ENCODE data around the gene ARHGAP29. TPM values are rescaled to one million over a fixed set of nuclear protein-coding genes. Genes with fewer than 3 reads are reported as not detected.

The ARHGAP29 gene
- total and polyA plus RNA-seq, 10 of the 15 experiments (the other 5 are each of a cell fraction or from before 2014, with no cell fraction given) = under 0.01 to 0.43 (median 0.10) TPM; not detected in 4

GRCh38 chr1:94274561-94274960, 37.2 kb upstream of the ARHGAP29 start (continued):
- no peak for TF ChIP-seq FOS (IDR thresholded peaks at IDR 0.05; ENCODE audit: borderline replicate concordance, extremely low read depth, insufficient read length)
- no peak for TF ChIP-seq GABPA (IDR thresholded peaks at IDR 0.05; ENCODE audit: low read depth)
- TF ChIP-seq CHD1 (IDR thresholded peaks at IDR 0.05; ENCODE audit: low read depth, low read length) = no peak
- no peak for TF ChIP-seq ZNF384 (IDR thresholded peaks at IDR 0.05; ENCODE audit: borderline replicate concordance, low read depth, low read length)
- TF ChIP-seq NKRF (conservative IDR thresholded peaks at IDR 0.05) = no peak
- no peak for TF ChIP-seq PAX5 (IDR thresholded peaks at IDR 0.05; ENCODE audit: borderline replicate concordance, low read depth, low read length)

DNA sequence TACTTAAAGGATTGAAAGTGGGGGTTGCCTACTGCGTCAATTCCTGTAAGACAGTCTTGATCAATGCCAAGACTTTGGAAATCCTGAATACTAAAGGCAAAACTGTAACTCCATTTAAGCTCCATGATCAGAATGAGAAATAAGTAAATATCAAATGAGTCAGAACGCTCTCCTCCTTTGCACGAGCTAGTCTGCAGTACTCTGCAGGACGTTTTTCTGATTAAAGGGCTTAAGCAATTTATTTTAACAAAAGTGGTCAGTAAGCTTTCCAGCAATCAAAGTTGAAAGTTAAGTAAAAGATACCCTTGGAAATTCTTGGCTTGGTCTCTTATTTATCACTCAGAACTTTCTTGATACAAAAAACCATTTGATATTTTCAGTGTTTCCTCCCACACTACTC, 35.7 kb upstream of the ARHGAP29 start:
- CTCF ChIA-PET = no interaction called here
- Histone ChIP-seq H4K20me1 (ENCODE audit: control insufficient read depth, insufficient read depth) (no peaks in the 10 kb centered on the region), H3K27me3 (replicated peaks in 1 of 2; ENCODE audit: control insufficient read depth in 2 of 2, insufficient read depth in 2 of 2, low read length in 1 of 2) (peaks cover 0 to 2% of the 10 kb centered on the region in 2 experiments; a peak in 1 of 4 replicates), H3K79me2 (ENCODE audit: control insufficient read depth, insufficient read depth, low read length) (no peaks in the 10 kb centered on the region), H3K9me3 (replicated peaks; ENCODE audit: control insufficient read depth, insufficient read depth, low read length) (no peaks in the 10 kb centered on the region), H3K4me3 (no peak overlapping the region), H3K4me2 (ENCODE audit: control insufficient read depth, insufficient read depth) (no peak overlapping the region), H3K27ac (ENCODE audit: control insufficient read depth, insufficient read depth) (no peak overlapping the region), H3K36me3 (ENCODE audit: control insufficient read depth in 2 of 2, insufficient read depth in 2 of 2, low read length in 1 of 2) (no peaks in the 10 kb centered on the region), H3K4me1 (ENCODE audit: control insufficient read depth, insufficient read depth, low read length) (no peaks in the 10 kb centered on the region), H3K9ac (ENCODE audit: control insufficient read depth, insufficient read depth, low read length) (no peak overlapping the region), H2AFZ (ENCODE audit: control insufficient read depth, low read depth, low read length) (no peak overlapping the region)
- FAIRE-seq (no peak), DNase-seq (ENCODE audit: low read depth, low spot score) (no peak), ATAC-seq (no peak)
- BruUV-seq (replicated peaks) = no TSS peak
- POLR2A ChIA-PET = no interaction called here
- SMC1A ChIA-PET (ENCODE audit: uncharacterized antibody, unreplicated experiment) = no interaction called here
- WGBS (ENCODE audit: insufficient coverage, insufficient replicate concordance, low lambda C conversion rate, missing lambda C conversion rate) = 17% methylated on average over 4 of the region's 4 CpGs
- RAD21 ChIA-PET (ENCODE audit: unreplicated experiment) = no interaction called here
- intact Hi-C loops (cut with micrococcal nuclease; ENCODE audit: unreplicated experiment) (no loop called here), in situ Hi-C loops (cut with MboI) (no loop called here)
- TF ChIP-seq SMC3 (IDR thresholded peaks at IDR 0.05; ENCODE audit: borderline replicate concordance, low read length) (no peak), SMARCA5 (IDR thresholded peaks at IDR 0.05) (no peak), JUND (IDR thresholded peaks at IDR 0.05; ENCODE audit: low read depth, low read length) (no peak), JUNB (IDR thresholded peaks at IDR 0.05) (no peak), RAD51 (IDR thresholded peaks at IDR 0.05) (no peak), NRF1 (conservative IDR thresholded peaks at IDR 0.05; ENCODE audit: low read depth, low read length) (no peak), POLR2AphosphoS5 (IDR thresholded peaks at IDR 0.05; ENCODE audit: low read length) (no peak)
- TF ChIP-seq, protein P1, sequence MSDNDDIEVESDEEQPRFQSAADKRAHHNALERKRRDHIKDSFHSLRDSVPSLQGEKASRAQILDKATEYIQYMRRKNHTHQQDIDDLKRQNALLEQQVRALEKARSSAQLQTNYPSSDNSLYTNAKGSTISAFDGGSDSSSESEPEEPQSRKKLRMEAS (IDR thresholded peaks at IDR 0.05; ENCODE audit: low read depth, low read length) = no peak

Measured in GM12878 (cell line).